Stomach (tissue), 4 donors: Measurements from ENCODE around the gene SCYL3.

Source experiments
- EP300 ChIP-seq: sonication (generic); formaldehyde crosslinking; IDR thresholded peaks from one replicate; pipeline ENCODE4 v1.6.1; 2017; ENCODE audit warnings: antibody characterized with exemption
- POLR2AphosphoS5 ChIP-seq, 3 donors: sonication (generic); formaldehyde crosslinking; IDR thresholded peaks; one replicate each; pipeline ENCODE4 v1.6.1; 2016; ENCODE audit warnings: antibody characterized with exemption in 3 of 3
- TF ChIP-seq, protein P1 (sequence below), 7 experiments: fragments of 450-650 bp in 4 of 7; fragments of 200-600 bp in 3 of 7; sonication (generic) in 3 of 7; IDR thresholded peaks; one replicate each; pipeline ENCODE4 v1.5.1; 2016 to 2019; ENCODE audit warnings: antibody characterized with exemption in 7 of 7, control low read depth in 2 of 7, mild to moderate bottlenecking in 1 of 7

DNA sequence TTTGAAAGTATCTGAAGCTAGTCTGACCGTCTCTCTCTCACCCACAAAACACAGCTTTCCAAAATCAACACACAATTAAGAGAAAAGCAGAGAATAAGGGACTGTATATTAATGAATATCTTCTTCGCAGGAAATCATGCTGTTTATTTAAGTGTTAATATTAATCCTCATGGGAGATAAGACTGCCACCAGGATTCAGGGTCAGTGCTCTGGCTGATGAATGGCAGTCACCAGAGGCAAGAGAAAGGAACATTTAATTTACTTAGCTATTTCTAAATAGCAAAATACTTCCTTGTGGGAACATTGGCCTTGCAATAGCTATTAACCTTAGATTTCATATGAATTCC is 2.2 kb downstream of the SCYL3 start:
- TF ChIP-seq EP300 = no peak
- TF ChIP-seq, protein P1, sequence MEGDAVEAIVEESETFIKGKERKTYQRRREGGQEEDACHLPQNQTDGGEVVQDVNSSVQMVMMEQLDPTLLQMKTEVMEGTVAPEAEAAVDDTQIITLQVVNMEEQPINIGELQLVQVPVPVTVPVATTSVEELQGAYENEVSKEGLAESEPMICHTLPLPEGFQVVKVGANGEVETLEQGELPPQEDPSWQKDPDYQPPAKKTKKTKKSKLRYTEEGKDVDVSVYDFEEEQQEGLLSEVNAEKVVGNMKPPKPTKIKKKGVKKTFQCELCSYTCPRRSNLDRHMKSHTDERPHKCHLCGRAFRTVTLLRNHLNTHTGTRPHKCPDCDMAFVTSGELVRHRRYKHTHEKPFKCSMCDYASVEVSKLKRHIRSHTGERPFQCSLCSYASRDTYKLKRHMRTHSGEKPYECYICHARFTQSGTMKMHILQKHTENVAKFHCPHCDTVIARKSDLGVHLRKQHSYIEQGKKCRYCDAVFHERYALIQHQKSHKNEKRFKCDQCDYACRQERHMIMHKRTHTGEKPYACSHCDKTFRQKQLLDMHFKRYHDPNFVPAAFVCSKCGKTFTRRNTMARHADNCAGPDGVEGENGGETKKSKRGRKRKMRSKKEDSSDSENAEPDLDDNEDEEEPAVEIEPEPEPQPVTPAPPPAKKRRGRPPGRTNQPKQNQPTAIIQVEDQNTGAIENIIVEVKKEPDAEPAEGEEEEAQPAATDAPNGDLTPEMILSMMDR (IDR thresholded peaks at IDR 0.05) = no peak
- peak in 1 of 3 donors; percentile 30 for TF ChIP-seq POLR2AphosphoS5 (IDR thresholded peaks at IDR 0.05)
